Esophagus squamous epithelium (tissue), 5 donors: ENCODE measurements around the gene DENND2A. TPM values are rescaled to one million over a fixed set of nuclear protein-coding genes. Genes with fewer than 3 reads are reported as not detected.

Experiments
- DNase-seq: peaks from one replicate; lab custom pipeline; 2025; lab: John Stamatoyannopoulos, UW
- H3K27ac ChIP-seq, 4 donors: fragments of 200-600 bp; sonication (generic); one replicate each; pipeline ENCODE4 v1.5.1; 2016 to 2019; ENCODE audit warnings: mild to moderate bottlenecking in 1 of 4
- H3K27me3 ChIP-seq, 4 donors: fragments of 200-600 bp; sonication (generic); 1 replicate in 3 of 4; 2 replicates in 1 of 4; pipeline versions ENCODE4 v1.5.1 to v1.6.0; 2017 to 2021; ENCODE audit warnings: antibody characterized with exemption in 1 of 4
- H3K36me3 ChIP-seq, 3 donors: fragments of 200-600 bp; sonication (generic); one replicate each; pipeline ENCODE4 v1.5.1; 2016 to 2019
- H3K4me1 ChIP-seq, 3 donors: fragments of 200-600 bp; sonication (generic); one replicate each; pipeline ENCODE4 v1.5.1; 2017 to 2019
- H3K4me3 ChIP-seq, 4 donors: fragments of 200-600 bp; sonication (generic); 1 replicate in 3 of 4; 2 replicates in 1 of 4; pipeline ENCODE4 v1.5.1; 2016 to 2019; ENCODE audit warnings: mild to moderate bottlenecking in 2 of 4, moderate library complexity in 1 of 4
- H3K9me3 ChIP-seq, 3 donors: fragments of 200-600 bp; sonication (generic); one replicate each; pipeline ENCODE4 v1.5.1; 2016 to 2019
- CTCF ChIP-seq, 6 experiments: fragments of 450-650 bp in 4 of 6; fragments of 200-600 bp in 2 of 6; sonication (generic) in 2 of 6; IDR thresholded peaks; one replicate each; pipeline ENCODE4 v1.5.1; 2016 to 2019; ENCODE audit warnings: antibody characterized with exemption in 6 of 6, mild to moderate bottlenecking in 4 of 6, moderate library complexity in 4 of 6
- POLR2A ChIP-seq, 4 donors: fragments of 450-650 bp; IDR thresholded peaks; one replicate each; pipeline ENCODE4 v1.6.1; 2017; ENCODE audit warnings: antibody characterized with exemption in 4 of 4, mild to moderate bottlenecking in 4 of 4, moderate library complexity in 3 of 4
- WGBS, 2 donors: methylation state at CpG; one replicate each; pipeline ENCODE4 v1.1.5; 2018; 5-methylcytosine and 5-hydroxymethylcytosine counted together
- intact Hi-C: fragments of 100-400 bp; cut with DNase I; formaldehyde crosslinking; loops from one replicate; pipeline ENCODE4 v1.15.0; 2022
- total RNA-seq, 4 donors: library from RNA; depleted of rRNA; stranded (reverse); fragments of >200 nt; gene quantifications; one replicate each; pipeline ENCODE4 v1.1.0, GENCODE V29; 2016
- donor health status: DM: yes; HTN: yes; CAD: no.

DENND2A gene
- total RNA-seq, 4 donors from 2014 or later = 0.92 to 11.1 (median 1.9) TPM

- Histone ChIP-seq H3K9me3 (no peaks in the 10 kb centered on the region), H3K36me3 (peaks cover 6 to 58% (median 10%) of the 10 kb centered on the region in 3 donors), H3K4me3 (no peak overlapping the region), H3K4me1 (peaks cover 18 to 41% (median 26%) of the 10 kb centered on the region in 3 donors), H3K27ac (no peak overlapping the region), H3K27me3 (no peaks in the 10 kb centered on the region)
- no peak for TF ChIP-seq CTCF (IDR thresholded peaks at IDR 0.05)
- TF ChIP-seq POLR2A (IDR thresholded peaks at IDR 0.05) = no peak
- intact Hi-C loops = no loop called here
- WGBS, 2 donors = 82 to 88% methylated on average over 3 of the region's 3 CpGs
- DNase-seq = no peak
Measured at GRCh38 chr7:140676306-140676705, 35.7 kb upstream of the DENND2A start.

GRCh38 chr7:140675726-140676125 is 35.1 kb upstream of the DENND2A start:
- H3K36me3 ChIP-seq = peaks cover 2 to 52% (median 5%) of the 10 kb centered on the region in 3 donors
- peaks cover 18 to 41% (median 26%) of the 10 kb centered on the region in 3 donors for H3K4me1 ChIP-seq
- WGBS, 2 donors = 87 to 89% methylated on average over 4 of the region's 4 CpGs
- no peaks in the 10 kb centered on the region for H3K27me3 ChIP-seq
- H3K9me3 ChIP-seq = no peaks in the 10 kb centered on the region
- intact Hi-C loops = no loop called here
- DNase-seq = no peak
- H3K27ac ChIP-seq = peak overlapping the region in 2 of 4 donors; percentile 14 to 29
- no peak overlapping the region for H3K4me3 ChIP-seq
- TF ChIP-seq POLR2A (IDR thresholded peaks at IDR 0.05) = no peak
- TF ChIP-seq CTCF (IDR thresholded peaks at IDR 0.05) = no peak

GRCh38 chr7:140674899-140675701 is 34.5 kb upstream of the DENND2A start:
- Histone ChIP-seq H3K4me3 (no peak overlapping the region), H3K36me3 (peaks cover 0 to 46% (median 0%) of the 10 kb centered on the region in 3 donors), H3K27me3 (no peaks in the 10 kb centered on the region), H3K4me1 (peaks cover 18 to 41% (median 26%) of the 10 kb centered on the region in 3 donors), H3K9me3 (no peaks in the 10 kb centered on the region), H3K27ac (peak overlapping the region in 2 of 4 donors; percentile 14 to 29)
- no peak for DNase-seq
- intact Hi-C loops = no loop called here
- TF ChIP-seq POLR2A (IDR thresholded peaks at IDR 0.05) (no peak), CTCF (IDR thresholded peaks at IDR 0.05) (peak in 2 of 6 experiments; percentile 13 to 19)
- WGBS, 2 donors = 53% methylated on average over 8 of the region's 8 CpGs

- Histone ChIP-seq H3K27me3 (no peaks in the 10 kb centered on the region), H3K27ac (peak overlapping the region in 2 of 4 donors; percentile 84 to 96), H3K4me3 (peak overlapping the region in 2 of 4 donors; percentile 88 to 95), H3K4me1 (peaks cover 18 to 41% (median 26%) of the 10 kb centered on the region in 3 donors), H3K9me3 (no peaks in the 10 kb centered on the region), H3K36me3 (peaks cover 0 to 38% (median 0%) of the 10 kb centered on the region in 3 donors)
- TF ChIP-seq CTCF (IDR thresholded peaks at IDR 0.05) (no peak), POLR2A (IDR thresholded peaks at IDR 0.05) (no peak)
- intact Hi-C loops = no loop called here
- DNase-seq = no peak
- WGBS, 2 donors = 43 to 64% methylated on average over 3 to 4 of the region's 5 CpGs
Measured at GRCh38 chr7:140674356-140674800, 33.8 kb upstream of the DENND2A start.

GRCh38 chr7:140673774-140674155 is 33.2 kb upstream of the DENND2A start:
- intact Hi-C loops = no loop called here
- Histone ChIP-seq H3K9me3 (no peaks in the 10 kb centered on the region), H3K27ac (peak overlapping the region; percentile 84 to 96 (median 90)), H3K4me3 (peak overlapping the region; percentile 63 to 95 (median 88)), H3K27me3 (no peaks in the 10 kb centered on the region), H3K4me1 (peaks cover 18 to 41% (median 26%) of the 10 kb centered on the region in 3 donors), H3K36me3 (peaks cover 0 to 32% (median 0%) of the 10 kb centered on the region in 3 donors)
- TF ChIP-seq POLR2A (IDR thresholded peaks at IDR 0.05) = no peak
- no peak for DNase-seq
- no CpG with 5 or more reads among the region's 18 CpGs for WGBS, 2 donors
